GM12878 (cell line): Measurements from ENCODE around the gene HERPUD2. TPM values are rescaled to one million over a fixed set of nuclear protein-coding genes. Genes with fewer than 3 reads are reported as not detected.

Experiments
- ATAC-seq: fragments of 200-7000 bp; cut with Tn5 transposase; 3 replicates; pipeline ENCODE4 v1.9.1; 2020; ENCODE audit warnings: mild to moderate bottlenecking, moderate library complexity
- BruUV-seq: library from RNA; stranded (reverse); fragments of 400-500 nt; replicated peaks from 2 replicates; lab custom pipeline; 2021; lab: Mats Ljungman, UMichigan
- CTCF ChIA-PET: fragments of 300-600 bp; sonication (Branson Sonifier 250); formaldehyde crosslinking; extraction: SDS; loops from one replicate; lab custom pipeline; 2021; ENCODE audit warnings: inconsistent platforms; lab: Yijun Ruan, JAX
- POLR2A ChIA-PET: fragments of 350-600 bp; formaldehyde crosslinking; extraction: SDS; loops from one replicate; lab custom pipeline; 2021; ENCODE audit warnings: inconsistent platforms; lab: Charles Lee
- RAD21 ChIA-PET: fragments of 300-600 bp; sonication (Branson Sonifier 250); formaldehyde crosslinking; loops from one replicate; lab custom pipeline; 2023; ENCODE audit warnings: antibody characterized with exemption; ENCODE audit not compliant: unreplicated experiment; lab: Charles Lee
- SMC1A ChIA-PET: fragments of 300-600 bp; sonication (Branson Sonifier 250); formaldehyde crosslinking; loops from one replicate; lab custom pipeline; 2023; ENCODE audit not compliant: unreplicated experiment, uncharacterized antibody; lab: Charles Lee
- DNase-seq: peaks from one replicate; pipeline ENCODE4 v3.0.0-alpha.2; 2011; ENCODE audit warnings: low read depth, low spot score
- FAIRE-seq: peaks from 3 replicates; lab custom pipeline; 2011; peaks lifted over from hg19 to GRCh38; lab: Jason Lieb, UNC
- H2AFZ ChIP-seq: 2 replicates; pipeline ENCODE4 v1.6.0; 2011; ENCODE audit warnings: low read depth, low read length, control low read depth; ENCODE audit not compliant: control insufficient read depth
- H3K27ac ChIP-seq: 2 replicates; pipeline ENCODE4 v1.5.1; 2011; ENCODE audit warnings: control low read depth; ENCODE audit not compliant: control insufficient read depth, insufficient read depth
- H3K27me3 ChIP-seq, 2 experiments: replicated peaks in 1 of 2; 2 replicates each; pipeline versions ENCODE4 v1.6.0 to v1.6.1; 2011; ENCODE audit warnings: low read length in 1 of 2; ENCODE audit not compliant: control insufficient read depth in 2 of 2, insufficient read depth in 2 of 2
- H3K36me3 ChIP-seq, 2 experiments: 2 replicates each; pipeline ENCODE4 v1.5.1; 2011; ENCODE audit warnings: low read length in 1 of 2; ENCODE audit not compliant: control insufficient read depth in 2 of 2, insufficient read depth in 2 of 2
- H3K4me1 ChIP-seq: 2 replicates; pipeline ENCODE4 v1.6.1; 2011; ENCODE audit warnings: mild to moderate bottlenecking, low read length, moderate library complexity, mixed read lengths; ENCODE audit not compliant: control insufficient read depth, insufficient read depth
- H3K4me2 ChIP-seq: 2 replicates; pipeline ENCODE4 v1.6.0; 2011; ENCODE audit warnings: control low read depth; ENCODE audit not compliant: control insufficient read depth, insufficient read depth
- H3K4me3 ChIP-seq: fragments of 200-600 bp; sonication (generic); 2 replicates; pipeline ENCODE4 v1.5.1; 2016
- H3K79me2 ChIP-seq: 2 replicates; pipeline ENCODE4 v1.6.0; 2011; ENCODE audit warnings: low read length; ENCODE audit not compliant: control insufficient read depth, insufficient read depth
- H3K9ac ChIP-seq: 2 replicates; pipeline ENCODE4 v1.8.0; 2011; ENCODE audit warnings: low read length, control low read depth, mixed read lengths; ENCODE audit not compliant: control insufficient read depth, insufficient read depth
- H3K9me3 ChIP-seq: replicated peaks from 3 replicates; pipeline ENCODE4 v1.5.1; 2011; ENCODE audit warnings: mild to moderate bottlenecking, low read length; ENCODE audit not compliant: control insufficient read depth, insufficient read depth
- H4K20me1 ChIP-seq: 2 replicates; pipeline ENCODE4 v1.6.0; 2011; ENCODE audit not compliant: control insufficient read depth, insufficient read depth
- HDAC2 ChIP-seq: fragments of 200-600 bp; sonication (generic); IDR thresholded peaks from 2 replicates; pipeline ENCODE4 v1.6.1; 2017
- PAX8 ChIP-seq: fragments of 450-650 bp; IDR thresholded peaks from 2 replicates; pipeline ENCODE4 v1.6.1; 2017; ENCODE audit warnings: mild to moderate bottlenecking, moderate library complexity
- RAD21 ChIP-seq: IDR thresholded peaks from 2 replicates; pipeline ENCODE4 v1.6.1; 2011; ENCODE audit warnings: mild to moderate bottlenecking, low read depth, low read length, moderate library complexity; ENCODE audit not compliant: insufficient read depth
- RB1 ChIP-seq: fragments of 450-650 bp; formaldehyde crosslinking; IDR thresholded peaks from 2 replicates; pipeline ENCODE4 v1.6.1; 2017; ENCODE audit warnings: mild to moderate bottlenecking, borderline replicate concordance
- SMARCA5 ChIP-seq: fragments of 450-650 bp; IDR thresholded peaks from 2 replicates; pipeline ENCODE4 v1.6.1; 2017; ENCODE audit warnings: mild to moderate bottlenecking
- TCF7 ChIP-seq: IDR thresholded peaks from 2 replicates; pipeline ENCODE4 v1.6.1; 2014; ENCODE audit warnings: antibody characterized with exemption, borderline replicate concordance
- WGBS: methylation state at CpG from one replicate; pipeline ENCODE4 v1.1.6; 2016; ENCODE audit warnings: low lambda C conversion rate; ENCODE audit not compliant: insufficient replicate concordance, insufficient coverage; ENCODE audit errors: missing lambda C conversion rate; 5-methylcytosine and 5-hydroxymethylcytosine counted together
- in situ Hi-C: fragments of 300-500 bp; cut with MboI; formaldehyde crosslinking; loops from 9 replicates; pipeline ENCODE4 v1.14.3; 2018; ENCODE audit warnings: mixed read lengths
- intact Hi-C: fragments of 100-400 bp; cut with micrococcal nuclease; formaldehyde crosslinking; loops from one replicate; pipeline ENCODE4 v1.14.2; 2022; ENCODE audit not compliant: unreplicated experiment
- polyA plus RNA-seq, 11 experiments: library from polyadenylated mRNA; depleted of rRNA in 4 of 11; unstranded in 6 of 11; stranded (reverse) in 5 of 11; fragments of >200 nt; fragmentation: Nextera tagmentation in 4 of 11; fragmentation: Illumina TruSeq in 1 of 11; extraction: Ambion mirVana in 4 of 11; extraction: Trizol in 1 of 11; gene quantifications; 1 replicate in 1 of 11; 2 replicates in 10 of 11; pipeline versions ENCODE4 v1.2.1 to v1.2.3, GENCODE V29; 2011 to 2016; ENCODE audit warnings: inconsistent platforms in 2 of 11, missing spikeins in 2 of 11, low read depth in 1 of 11
- total RNA-seq, 4 experiments: library from RNA; depleted of rRNA in 3 of 4; stranded (reverse); fragments of >200 nt in 3 of 4; fragmentation: Illumina TruSeq in 1 of 4; extraction: Trizol in 1 of 4; gene quantifications; 2 replicates each; pipeline versions ENCODE4 v1.2.1 to v1.2.3, GENCODE V29; 2013 to 2021
- TF ChIP-seq, protein P1 (sequence below): fragments of 150-350 bp; IDR thresholded peaks from 2 replicates; pipeline ENCODE4 v1.6.1; 2016; ENCODE audit warnings: low read depth, low read length
- TF ChIP-seq, protein P2 (sequence below): fragments of 450-650 bp; IDR thresholded peaks from 2 replicates; pipeline ENCODE4 v1.6.1; 2018; ENCODE audit warnings: borderline replicate concordance, mild to moderate bottlenecking; ENCODE audit not compliant: partially characterized antibody

HERPUD2 gene
- total and polyA plus RNA-seq, 10 of the 15 experiments (the other 5 are each of a cell fraction or from before 2014, with no cell fraction given): 4.7 to 69.6 (median 13.9) TPM

DNA sequence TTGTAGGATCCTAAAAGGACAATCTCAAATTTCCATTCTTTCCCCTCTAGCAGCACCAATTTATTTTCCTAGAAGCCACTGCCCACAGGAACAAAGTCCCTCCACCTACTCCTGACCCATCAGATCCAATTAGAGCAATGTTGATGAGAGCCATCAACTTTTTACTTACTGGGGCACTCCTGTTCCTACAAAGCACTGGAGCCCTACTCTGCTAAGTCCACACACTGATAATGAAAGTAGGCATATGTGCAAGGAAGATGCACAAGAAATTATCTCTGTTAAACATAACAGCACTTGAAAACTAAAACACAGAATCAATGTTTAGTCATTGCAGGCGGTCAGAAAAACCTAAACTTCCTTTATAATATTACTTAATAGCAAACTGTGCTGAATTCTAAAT, 3.6 kb downstream of the HERPUD2 start:
- H3K79me2 ChIP-seq: peaks cover 82% of the 10 kb centered on the region
- ATAC-seq: peak; percentile 12; the same call in 2 of the 3 replicates
- SMC1A ChIA-PET: interaction anchor here (0.6 to 14.9 kb wide), 7 partner anchors 10 to 46 kb away, joined by 3 to 157 read pairs (median 3); no protein-coding TSS in a partner anchor
- in situ Hi-C loops: no loop called here
- POLR2A ChIA-PET: interaction anchor here (1.0 to 3.9 kb wide), 8 partner anchors 9 to 702 kb away, joined by 3 to 12 read pairs (median 5); partner anchors contain the start of gene SEPTIN7
- no peak overlapping the region for H2AFZ ChIP-seq
- H4K20me1 ChIP-seq: no peaks in the 10 kb centered on the region
- H3K4me2 ChIP-seq: peak overlapping the region; percentile 96
- 0% methylated on average over 1 of the region's 1 CpG for WGBS
- intact Hi-C loops: loop anchor here (5.0 kb wide), 1 partner anchor 44 kb away; no protein-coding TSS in a partner anchor
- peak overlapping the region; percentile 64 for H3K4me3 ChIP-seq
- no peaks in the 10 kb centered on the region for H3K9me3 ChIP-seq
- DNase-seq: no peak
- peak overlapping the region; percentile 44 for H3K9ac ChIP-seq
- CTCF ChIA-PET: interaction anchor here (1.4 to 2.8 kb wide), 3 partner anchors 19 to 112 kb away, joined by 5 to 9 read pairs (median 6); no protein-coding TSS in a partner anchor
- no peak for FAIRE-seq
- H3K27me3 ChIP-seq: no peaks in the 10 kb centered on the region
- TF ChIP-seq HDAC2 (no peak), TCF7 (no peak), RB1 (no peak), PAX8 (no peak), RAD21 (no peak), SMARCA5 (no peak)
- TF ChIP-seq, protein P1, sequence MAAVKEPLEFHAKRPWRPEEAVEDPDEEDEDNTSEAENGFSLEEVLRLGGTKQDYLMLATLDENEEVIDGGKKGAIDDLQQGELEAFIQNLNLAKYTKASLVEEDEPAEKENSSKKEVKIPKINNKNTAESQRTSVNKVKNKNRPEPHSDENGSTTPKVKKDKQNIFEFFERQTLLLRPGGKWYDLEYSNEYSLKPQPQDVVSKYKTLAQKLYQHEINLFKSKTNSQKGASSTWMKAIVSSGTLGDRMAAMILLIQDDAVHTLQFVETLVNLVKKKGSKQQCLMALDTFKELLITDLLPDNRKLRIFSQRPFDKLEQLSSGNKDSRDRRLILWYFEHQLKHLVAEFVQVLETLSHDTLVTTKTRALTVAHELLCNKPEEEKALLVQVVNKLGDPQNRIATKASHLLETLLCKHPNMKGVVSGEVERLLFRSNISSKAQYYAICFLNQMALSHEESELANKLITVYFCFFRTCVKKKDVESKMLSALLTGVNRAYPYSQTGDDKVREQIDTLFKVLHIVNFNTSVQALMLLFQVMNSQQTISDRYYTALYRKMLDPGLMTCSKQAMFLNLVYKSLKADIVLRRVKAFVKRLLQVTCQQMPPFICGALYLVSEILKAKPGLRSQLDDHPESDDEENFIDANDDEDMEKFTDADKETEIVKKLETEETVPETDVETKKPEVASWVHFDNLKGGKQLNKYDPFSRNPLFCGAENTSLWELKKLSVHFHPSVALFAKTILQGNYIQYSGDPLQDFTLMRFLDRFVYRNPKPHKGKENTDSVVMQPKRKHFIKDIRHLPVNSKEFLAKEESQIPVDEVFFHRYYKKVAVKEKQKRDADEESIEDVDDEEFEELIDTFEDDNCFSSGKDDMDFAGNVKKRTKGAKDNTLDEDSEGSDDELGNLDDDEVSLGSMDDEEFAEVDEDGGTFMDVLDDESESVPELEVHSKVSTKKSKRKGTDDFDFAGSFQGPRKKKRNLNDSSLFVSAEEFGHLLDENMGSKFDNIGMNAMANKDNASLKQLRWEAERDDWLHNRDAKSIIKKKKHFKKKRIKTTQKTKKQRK: no peak
- TF ChIP-seq, protein P2, sequence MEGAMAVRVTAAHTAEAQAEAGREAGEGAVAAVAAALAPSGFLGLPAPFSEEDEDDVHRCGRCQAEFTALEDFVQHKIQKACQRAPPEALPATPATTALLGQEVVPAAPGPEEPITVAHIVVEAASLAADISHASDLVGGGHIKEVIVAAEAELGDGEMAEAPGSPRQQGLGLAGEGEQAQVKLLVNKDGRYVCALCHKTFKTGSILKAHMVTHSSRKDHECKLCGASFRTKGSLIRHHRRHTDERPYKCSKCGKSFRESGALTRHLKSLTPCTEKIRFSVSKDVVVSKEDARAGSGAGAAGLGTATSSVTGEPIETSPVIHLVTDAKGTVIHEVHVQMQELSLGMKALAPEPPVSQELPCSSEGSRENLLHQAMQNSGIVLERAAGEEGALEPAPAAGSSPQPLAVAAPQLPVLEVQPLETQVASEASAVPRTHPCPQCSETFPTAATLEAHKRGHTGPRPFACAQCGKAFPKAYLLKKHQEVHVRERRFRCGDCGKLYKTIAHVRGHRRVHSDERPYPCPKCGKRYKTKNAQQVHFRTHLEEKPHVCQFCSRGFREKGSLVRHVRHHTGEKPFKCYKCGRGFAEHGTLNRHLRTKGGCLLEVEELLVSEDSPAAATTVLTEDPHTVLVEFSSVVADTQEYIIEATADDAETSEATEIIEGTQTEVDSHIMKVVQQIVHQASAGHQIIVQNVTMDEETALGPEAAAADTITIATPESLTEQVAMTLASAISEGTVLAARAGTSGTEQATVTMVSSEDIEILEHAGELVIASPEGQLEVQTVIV: no peak
- RAD21 ChIA-PET: interaction anchor here (0.8 to 11.8 kb wide), 5 partner anchors 17 to 936 kb away, joined by 3 to 152 read pairs (median 3); partner anchors contain the start of gene SEPTIN7
- no TSS peak for BruUV-seq
- H3K4me1 ChIP-seq: no peaks in the 10 kb centered on the region
- peak overlapping the region; percentile 73 for H3K27ac ChIP-seq
- H3K36me3 ChIP-seq: no peaks in the 10 kb centered on the region
